Stimulated activated CD4-positive, alpha-beta T cell treated with anti-CD3 and anti-CD28 coated beads, Interleukin-2, amount 100 ng/mL, for 24 hours (primary cell): ENCODE data around the gene TOB2.

Experiments
- DNase-seq, 2 donors: peaks; one replicate each; pipeline ENCODE4 v3.0.0-alpha.2; 2020

Gene TOB2

GRCh38 chr22:41446639-41447434 is at the start of gene TOB2:
TOB2 (minus strand) TSS chr22:41446801; CDS start chr22:41437345, 9,456 bp downstream.
- DNase-seq = peak; percentile 94 to 95

DNA sequence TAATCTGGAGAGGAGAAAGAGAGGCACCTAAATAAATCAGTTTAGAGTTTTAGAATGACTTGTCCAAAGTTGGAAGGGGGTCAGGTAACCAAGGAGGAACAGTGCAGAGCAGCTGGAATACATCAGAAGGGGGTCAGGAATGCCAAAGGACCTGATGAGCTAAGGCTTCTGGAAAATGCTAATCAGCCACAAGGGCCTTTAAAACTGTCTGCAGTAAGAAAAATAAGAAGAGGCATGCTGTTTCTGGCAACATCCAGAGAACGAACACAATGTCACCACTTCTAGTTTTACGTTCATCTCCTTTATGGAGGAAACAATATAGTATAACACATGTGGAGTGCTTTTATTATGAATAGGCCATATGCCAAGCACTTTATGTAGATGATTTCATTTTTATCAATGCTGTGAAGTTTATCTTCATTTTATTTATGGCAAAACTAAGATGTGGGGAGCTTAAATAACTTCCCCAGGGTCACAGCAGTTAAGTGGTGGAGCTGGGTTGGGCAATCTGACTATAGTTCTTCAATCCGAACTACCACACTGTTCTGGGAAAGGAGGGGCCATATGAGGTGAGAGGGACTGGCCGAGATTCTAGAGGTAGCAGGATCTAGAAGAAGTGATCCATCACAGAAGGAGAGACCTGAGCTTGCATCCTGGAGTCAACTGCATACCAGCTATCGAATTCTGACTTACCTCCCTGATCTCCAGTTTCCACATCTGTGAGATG is 44.9 kb upstream of the TOB2 start:
- DNase-seq = no peak

- no peak for DNase-seq
Observed at GRCh38 chr22:41488596-41489385, 42.2 kb upstream of the TOB2 start.

- DNase-seq = no peak
Observed at GRCh38 chr22:41488076-41488475, 41.5 kb upstream of the TOB2 start.

- no peak for DNase-seq
Observed at GRCh38 chr22:41487037-41487935, 40.7 kb upstream of the TOB2 start.

- no peak for DNase-seq
Observed at GRCh38 chr22:41485033-41485432, 38.4 kb upstream of the TOB2 start.

GRCh38 chr22:41482319-41482935 is 35.8 kb upstream of the TOB2 start:
- no peak for DNase-seq

DNA sequence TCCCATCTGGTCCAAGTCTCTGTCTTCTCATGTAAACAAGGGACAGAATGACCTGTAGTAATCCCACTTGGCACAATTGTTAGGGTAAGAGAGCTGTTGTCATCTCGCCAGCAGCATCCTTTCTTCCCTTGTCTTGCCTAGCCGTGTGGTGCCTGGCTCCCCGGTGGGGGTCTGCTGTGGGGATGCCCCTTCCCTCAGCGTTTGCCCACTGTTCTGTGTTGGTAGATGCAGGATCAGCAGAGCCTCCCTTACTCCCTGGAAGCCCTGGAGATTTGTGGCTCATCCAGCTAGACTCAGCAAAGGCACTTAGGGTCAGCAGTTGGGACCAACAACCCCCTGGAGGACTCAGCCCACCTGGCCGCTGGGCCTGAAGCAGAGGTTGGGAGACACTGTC is 35.3 kb upstream of the TOB2 start:
- no peak for DNase-seq

DNA sequence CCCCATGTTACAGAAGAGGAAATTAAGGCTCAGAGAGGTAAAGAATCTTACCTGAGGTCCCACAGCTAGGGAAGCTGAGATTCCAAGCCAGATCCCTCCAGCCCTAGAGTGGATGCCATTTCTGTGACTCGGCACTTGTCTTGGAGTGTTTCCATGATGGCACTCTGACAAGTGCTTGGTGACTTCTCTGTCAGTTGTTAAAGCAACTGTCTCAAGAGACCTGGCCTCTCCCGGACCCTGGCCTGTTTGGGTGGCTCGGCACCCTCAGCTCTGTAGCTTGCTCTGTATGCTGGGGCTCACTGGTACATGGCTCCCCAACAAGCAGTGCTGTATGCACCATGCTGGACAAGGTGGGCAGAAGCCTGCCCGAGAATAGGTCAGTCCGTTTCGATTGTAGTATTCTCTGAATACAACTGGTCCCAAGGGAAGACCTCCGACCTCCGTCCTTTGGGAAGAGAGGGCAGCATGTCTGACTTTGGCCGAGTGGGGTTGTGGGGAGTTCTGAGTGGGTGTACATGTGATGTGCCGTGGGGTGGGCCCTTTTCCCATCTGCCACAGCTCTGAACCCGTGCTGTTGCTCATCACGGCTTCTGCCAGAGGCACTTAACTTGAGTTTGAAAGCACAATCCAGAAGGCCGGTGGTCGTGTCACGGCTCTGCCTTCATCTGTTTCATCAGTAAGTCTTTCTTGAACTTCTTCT is 34.7 kb upstream of the TOB2 start:
- DNase-seq = no peak

DNA sequence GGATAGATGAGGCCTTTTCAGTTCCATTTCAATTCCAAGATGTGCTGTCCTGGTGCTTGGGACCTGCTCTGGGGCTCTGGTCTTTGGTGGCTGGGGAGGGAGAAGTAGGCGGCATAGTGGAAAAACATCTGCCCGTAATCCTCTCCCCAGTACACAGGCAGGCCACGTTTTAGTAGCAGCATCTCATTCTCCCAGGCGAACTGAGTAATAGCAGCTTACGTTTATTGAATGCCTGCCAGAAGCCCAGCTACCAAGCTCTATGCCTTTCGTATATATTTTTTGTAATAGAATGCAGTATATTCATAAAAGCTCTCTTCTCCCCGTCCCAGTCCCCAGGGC is 33.8 kb upstream of the TOB2 start:
- no peak for DNase-seq

DNA sequence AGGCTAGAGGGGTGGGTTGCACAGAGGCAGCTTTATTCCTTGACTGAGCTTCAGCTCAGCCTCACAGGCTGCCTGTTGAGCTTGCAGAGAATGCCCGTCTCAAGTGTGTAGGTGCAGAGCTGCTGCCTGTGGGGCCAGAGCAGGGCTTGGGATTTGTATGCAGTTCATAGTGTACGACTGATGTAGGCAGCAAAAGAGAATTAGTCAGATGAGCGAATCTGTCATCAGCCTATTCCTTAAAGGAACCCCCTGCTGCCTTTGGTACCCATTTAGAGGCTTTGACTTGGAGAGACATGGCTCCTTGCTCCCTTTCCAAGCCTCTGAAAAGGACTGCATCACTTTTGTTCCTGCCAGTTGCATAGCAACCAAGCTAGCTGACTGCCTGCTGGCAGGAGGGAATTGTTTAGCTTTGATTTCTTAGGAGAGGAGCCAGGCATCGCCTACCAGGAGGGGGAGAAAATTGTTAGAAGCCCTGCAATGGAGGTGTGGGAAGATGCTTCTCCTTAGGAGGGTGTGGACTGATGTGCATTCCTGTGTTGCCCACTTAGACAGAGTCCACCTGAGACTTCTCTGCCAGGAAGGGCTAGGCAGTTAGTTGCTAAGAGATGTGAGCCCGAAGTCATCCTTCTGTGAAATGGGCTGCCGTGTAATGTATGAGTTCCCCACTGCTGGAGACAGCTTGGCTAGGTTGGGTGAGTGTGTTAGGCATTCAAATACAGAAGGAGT is 33.2 kb upstream of the TOB2 start:
- DNase-seq = no peak

DNA sequence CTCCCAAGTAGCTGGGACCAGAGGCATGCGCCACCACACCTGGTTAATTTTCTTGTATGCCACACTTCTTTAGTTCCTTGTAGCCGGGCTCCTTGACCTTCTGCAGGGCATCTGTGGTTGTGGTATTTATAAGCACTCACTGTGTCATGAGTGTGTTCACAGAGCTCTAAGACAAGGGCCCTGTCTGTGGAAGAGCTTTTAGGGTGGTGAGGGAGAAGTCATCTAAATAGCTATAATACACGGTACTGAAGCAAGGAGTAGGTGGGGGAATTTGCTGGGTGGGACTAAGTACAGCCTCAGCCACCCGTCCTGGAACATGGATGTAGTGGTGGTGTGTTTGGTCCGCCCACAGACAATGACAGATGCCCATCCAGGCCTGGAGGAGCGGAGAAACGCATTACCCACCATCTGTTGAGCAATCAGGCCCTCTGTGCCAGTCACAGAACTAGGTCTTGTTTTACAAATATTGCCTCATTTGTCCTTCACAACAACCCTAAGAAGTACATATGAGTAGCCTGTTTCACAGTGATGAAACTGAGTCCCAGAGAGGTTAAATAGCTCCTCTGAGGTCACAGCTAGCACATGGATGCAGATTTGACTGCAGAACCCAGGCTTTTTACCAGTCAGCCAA is 32.4 kb upstream of the TOB2 start:
- DNase-seq = no peak

GRCh38 chr22:41478473-41478872 is 31.9 kb upstream of the TOB2 start:
- no peak for DNase-seq

DNA sequence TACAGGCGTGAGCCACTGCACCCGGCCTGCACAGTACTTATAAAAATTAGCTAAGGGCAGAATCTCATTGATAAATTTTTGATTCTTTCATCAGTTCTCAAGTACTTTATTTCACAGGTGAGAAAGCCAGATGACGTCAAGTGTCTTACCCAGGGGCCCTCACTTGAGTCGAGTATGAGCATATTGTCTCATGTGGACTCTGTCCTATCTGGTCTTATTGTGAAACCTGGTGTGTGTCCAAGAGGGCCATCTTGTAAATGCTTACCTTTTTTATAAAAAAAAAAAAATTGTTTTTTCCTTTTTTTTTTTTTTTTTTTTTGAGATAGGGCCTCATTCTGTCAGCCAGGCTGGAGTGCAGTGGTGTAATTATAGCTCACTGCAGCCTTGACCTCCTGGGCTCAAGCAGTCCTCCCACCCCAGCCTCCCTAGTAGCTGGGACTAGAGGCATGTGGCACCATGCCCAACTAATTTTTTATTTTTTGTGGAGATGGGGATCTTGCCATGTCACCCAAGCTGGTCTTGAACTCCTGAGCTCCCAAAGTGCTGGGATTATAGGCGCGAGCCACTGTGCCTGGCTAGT is 28.4 kb upstream of the TOB2 start:
- DNase-seq = no peak

DNA sequence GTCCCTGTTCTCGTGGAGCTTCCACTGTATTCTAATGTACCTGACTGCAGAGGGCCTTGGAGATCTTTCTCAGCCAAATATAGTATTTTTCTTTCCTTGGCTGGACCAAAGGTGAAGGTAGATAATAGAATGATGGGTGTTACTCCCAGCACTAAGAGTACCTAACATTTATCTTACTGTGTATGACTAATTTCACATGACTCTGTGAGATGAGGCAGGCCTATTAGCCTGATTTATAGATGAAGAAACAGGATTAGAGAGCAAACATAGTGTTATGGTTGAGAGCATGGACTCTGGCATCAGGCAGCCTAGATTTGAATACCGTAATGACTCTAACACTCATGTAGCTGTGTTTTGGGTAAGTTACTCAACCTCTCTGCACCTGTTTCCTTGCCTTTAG is 25.0 kb upstream of the TOB2 start:
- no peak for DNase-seq

DNA sequence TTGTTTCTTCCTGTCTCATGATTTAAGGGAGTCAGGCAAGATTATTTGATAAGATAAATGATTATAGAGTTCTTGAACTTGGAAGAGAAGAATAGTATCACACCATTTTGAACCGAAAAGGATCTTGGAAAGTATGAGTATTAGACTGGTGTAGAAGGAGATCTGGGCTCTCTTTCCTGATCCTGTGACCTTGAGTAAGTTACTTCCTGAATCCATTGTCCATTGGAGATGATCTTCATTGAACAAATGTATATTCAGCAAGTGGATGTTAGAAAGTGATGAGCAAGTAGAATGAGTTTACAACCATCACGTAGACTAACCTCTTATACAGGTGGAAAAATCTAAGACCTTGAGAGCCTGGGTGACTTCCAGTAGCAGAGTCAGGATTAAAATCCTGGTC is 24.3 kb upstream of the TOB2 start:
- no peak for DNase-seq

DNA sequence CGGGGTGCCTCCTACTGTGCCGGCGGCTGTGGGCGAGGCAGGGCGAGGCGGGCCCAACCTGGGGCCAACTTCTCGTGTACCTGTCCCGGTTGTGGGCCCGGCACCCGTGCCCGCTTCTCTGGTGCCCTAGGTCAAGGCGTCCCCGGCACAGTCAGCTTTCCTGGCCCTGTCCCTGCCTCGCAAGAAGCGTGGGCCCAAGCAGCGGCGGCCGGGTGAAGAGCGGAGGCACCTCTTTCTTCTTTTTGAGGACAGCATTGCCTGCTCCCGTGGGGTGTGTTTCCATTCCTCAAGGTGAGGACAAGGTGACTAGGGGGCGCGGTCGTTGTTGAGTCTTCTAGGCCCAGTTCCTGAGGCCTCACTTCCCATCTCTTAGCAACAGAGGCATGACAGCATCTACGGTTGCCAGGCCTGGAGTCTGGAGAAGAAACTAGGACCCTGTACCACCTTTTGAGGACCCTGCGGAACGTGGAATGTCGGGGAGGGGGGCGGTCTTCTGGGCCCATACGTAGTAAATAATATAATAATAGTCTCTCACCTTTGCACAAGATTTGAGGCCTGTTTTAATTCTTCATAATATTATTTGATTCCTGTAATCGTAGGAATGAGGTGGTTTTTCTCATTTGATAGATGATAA is 22.7 kb upstream of the TOB2 start:
- peak in 1 of 2 donors; percentile 48 for DNase-seq

DNA sequence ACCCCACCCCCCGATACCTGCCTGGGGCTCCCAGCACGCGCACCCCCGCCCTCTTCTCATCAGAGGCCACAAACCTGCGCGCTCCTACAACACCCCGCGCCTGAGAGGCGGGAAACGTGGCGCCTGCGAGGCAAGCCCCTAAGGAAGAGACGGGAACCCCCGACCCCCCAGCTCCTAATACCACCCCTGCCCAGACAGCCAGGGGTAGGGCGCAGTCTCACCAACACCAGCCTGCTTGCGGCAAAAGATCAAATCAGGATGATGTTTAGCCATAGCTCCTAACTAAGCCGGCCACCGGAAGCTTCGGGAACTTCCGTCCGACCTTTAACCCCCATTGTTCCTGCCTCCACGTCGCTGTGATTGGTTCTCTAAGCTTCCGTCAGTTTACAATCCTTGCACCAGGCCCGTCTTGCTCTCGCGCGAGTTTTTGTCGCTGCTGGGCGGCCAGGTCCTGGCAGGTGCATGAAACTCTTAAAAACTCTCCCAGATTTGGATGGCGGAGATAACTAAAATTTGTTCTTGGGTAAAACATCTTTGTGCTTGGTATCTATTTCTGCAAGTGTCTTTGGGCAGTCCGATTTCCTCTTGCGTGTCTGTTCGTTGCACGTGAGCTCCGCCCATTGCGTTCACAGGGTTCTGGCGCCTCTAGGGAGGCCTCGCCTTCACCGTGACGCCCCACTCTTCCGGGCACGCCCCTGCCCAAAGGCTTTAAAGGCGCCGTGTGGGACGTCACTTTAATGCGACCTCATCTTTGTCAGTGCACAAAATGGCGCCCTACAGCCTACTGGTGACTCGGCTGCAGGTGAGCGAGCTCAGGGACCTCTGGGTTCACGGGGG is 22.0 kb upstream of the TOB2 start, which contains the start of the genes ACO2 and PHF5A:
Gene ACO2, plus strand, starts transcription at position 737 of the 837 bp plus-strand sequence. Its CDS starts 30 bp downstream, at position 767.
Gene PHF5A, minus strand, starts transcription at position 312 of the 837 bp plus-strand sequence. Its CDS starts 39 bp downstream, at position 273.
- DNase-seq = peak; percentile 98
